C1 segment of cervical spinal cord (tissue), 14 donors: Measurements from ENCODE around the gene TNIP3.
A peak's percentile ranks its signal among the peaks of the same experiment; 100 is the strongest.
"Not testable (repeated sequence)": the region's sequence is repeated elsewhere in the genome, so short reads cannot be mapped to it uniquely, and the experiment has no call there.

Source experiments
- DNase-seq, 14 donors: peaks; one replicate each; lab custom pipeline; 2025; lab: John Stamatoyannopoulos, UW

The TNIP3 gene

GRCh38 chr4:121177246-121178137 is 13.4 kb upstream of the TNIP3 start:
- DNase-seq = no peak

GRCh38 chr4:121176082-121176934 is 12.2 kb upstream of the TNIP3 start:
- DNase-seq = no peak

GRCh38 chr4:121171477-121171876 is 7.4 kb upstream of the TNIP3 start:
- not testable (repeated sequence) for DNase-seq

GRCh38 chr4:121168446-121169281 is 4.5 kb upstream of the TNIP3 start:
- peak in 1 of 14 donors; percentile 7 for DNase-seq

GRCh38 chr4:121166976-121167375 is 2.9 kb upstream of the TNIP3 start:
- no peak for DNase-seq

GRCh38 chr4:121165206-121165605 is 1.1 kb upstream of the TNIP3 start:
- no peak for DNase-seq

- peak in 2 of 14 donors; percentile 4 to 8 for DNase-seq
Measured at GRCh38 chr4:121156822-121157769, 7.0 kb downstream of the TNIP3 start.

- no peak for DNase-seq
Measured at GRCh38 chr4:121155893-121156292, 8.2 kb downstream of the TNIP3 start.

- no peak for DNase-seq
Measured at GRCh38 chr4:121154103-121154515, 10.0 kb downstream of the TNIP3 start.

GRCh38 chr4:121151942-121152341 is 12.2 kb downstream of the TNIP3 start:
- no peak for DNase-seq

GRCh38 chr4:121150486-121150885 is 13.6 kb downstream of the TNIP3 start:
- DNase-seq = no peak

GRCh38 chr4:121150003-121150402 is 14.1 kb downstream of the TNIP3 start:
- no peak for DNase-seq

GRCh38 chr4:121148621-121149020 is 15.5 kb downstream of the TNIP3 start:
- DNase-seq = no peak

GRCh38 chr4:121148000-121148399 is 16.1 kb downstream of the TNIP3 start:
- no peak for DNase-seq

GRCh38 chr4:121146530-121146929 is 17.6 kb downstream of the TNIP3 start:
- DNase-seq = no peak

- DNase-seq = no peak
Measured at GRCh38 chr4:121145430-121145829, 18.7 kb downstream of the TNIP3 start.

GRCh38 chr4:121144021-121144420 is 20.1 kb downstream of the TNIP3 start:
- no peak for DNase-seq

- DNase-seq = no peak
Measured at GRCh38 chr4:121143131-121143530, 21.0 kb downstream of the TNIP3 start.

GRCh38 chr4:121140716-121141460 is 23.2 kb downstream of the TNIP3 start:
- no peak for DNase-seq
